IMR-90 (cell line): ENCODE measurements around the gene NPEPL1. TPM values are rescaled to one million over a fixed set of nuclear protein-coding genes. Genes with fewer than 3 reads are reported as not detected.

Experiments used
- ATAC-seq: fragments of 200-7000 bp; cut with Tn5 transposase; 2 replicates; pipeline ENCODE4 v1.9.1; 2020; ENCODE audit warnings: low read depth, mild to moderate bottlenecking, moderate library complexity
- BruUV-seq: library from RNA; stranded (reverse); fragments of 400-500 nt; replicated peaks from 2 replicates; lab custom pipeline; 2021; lab: Mats Ljungman, UMichigan
- CTCF ChIA-PET: fragments of 300-600 bp; formaldehyde crosslinking; extraction: SDS; loops from one replicate; lab custom pipeline; 2021; ENCODE audit warnings: antibody characterized with exemption; lab: Yijun Ruan, JAX
- POLR2A ChIA-PET: fragments of 300-600 bp; sonication (Branson Sonifier 250); formaldehyde crosslinking; loops from one replicate; lab custom pipeline; 2022; ENCODE audit warnings: antibody characterized with exemption; ENCODE audit not compliant: unreplicated experiment; lab: Charles Lee
- DNase-seq: peaks from one replicate; pipeline ENCODE4 v3.0.0; 2013
- H2AFZ ChIP-seq: replicated peaks from 2 replicates; pipeline ENCODE3; 2013; ENCODE audit warnings: low read length, mild to moderate bottlenecking; ENCODE audit not compliant: poor library complexity
- H2AK5ac ChIP-seq: 2 replicates; pipeline ENCODE4 v1.6.1; 2013; ENCODE audit warnings: low read depth, low read length, inconsistent platforms
- H2AK9ac ChIP-seq: replicated peaks from 2 replicates; pipeline ENCODE3; 2013; ENCODE audit warnings: mild to moderate bottlenecking, low read depth, low read length, moderate library complexity; ENCODE audit not compliant: poor library complexity
- H2BK120ac ChIP-seq: 2 replicates; pipeline ENCODE4 v1.6.1; 2013; ENCODE audit warnings: low read depth, low read length, inconsistent platforms
- H2BK15ac ChIP-seq: 3 replicates; pipeline ENCODE4 v1.6.1; 2013; ENCODE audit warnings: low read depth, low read length, inconsistent platforms
- H2BK20ac ChIP-seq: 2 replicates; pipeline ENCODE4 v1.6.1; 2013; ENCODE audit warnings: low read depth, mild to moderate bottlenecking, inconsistent platforms, low read length, moderate library complexity
- H2BK5ac ChIP-seq: 2 replicates; pipeline ENCODE4 v1.6.1; 2013; ENCODE audit warnings: mild to moderate bottlenecking, low read depth, low read length, inconsistent platforms; ENCODE audit not compliant: poor library complexity, severe bottlenecking
- H3K14ac ChIP-seq: replicated peaks from 2 replicates; pipeline ENCODE4 v1.6.1; 2013; ENCODE audit warnings: low read depth, low read length, inconsistent platforms
- H3K18ac ChIP-seq: 2 replicates; pipeline ENCODE4 v1.6.1; 2013; ENCODE audit warnings: low read depth, low read length, control low read depth
- H3K23ac ChIP-seq: 2 replicates; pipeline ENCODE4 v1.6.1; 2013; ENCODE audit warnings: low read depth, low read length, inconsistent platforms
- H3K27ac ChIP-seq: 2 replicates; pipeline ENCODE4 v1.5.1; 2013; ENCODE audit warnings: mild to moderate bottlenecking, control low read depth, low read length; ENCODE audit not compliant: insufficient read depth
- H3K27me3 ChIP-seq: 2 replicates; pipeline ENCODE4 v1.6.1; 2013; ENCODE audit warnings: low read length; ENCODE audit not compliant: control insufficient read depth, insufficient read depth
- H3K36me3 ChIP-seq: 2 replicates; pipeline ENCODE4 v1.6.1; 2013; ENCODE audit warnings: low read length, mixed read lengths; ENCODE audit not compliant: control insufficient read depth, insufficient read depth
- H3K4ac ChIP-seq: 2 replicates; pipeline ENCODE4 v1.6.1; 2013; ENCODE audit warnings: low read depth, low read length, inconsistent platforms
- H3K4me1 ChIP-seq: 2 replicates; pipeline ENCODE4 v1.6.1; 2013; ENCODE audit warnings: low read length, mixed read lengths; ENCODE audit not compliant: control insufficient read depth, insufficient read depth
- H3K4me2 ChIP-seq: 2 replicates; pipeline ENCODE4 v1.6.1; 2013; ENCODE audit warnings: low read depth, mild to moderate bottlenecking, control low read depth, low read length, moderate library complexity
- H3K4me3 ChIP-seq: 2 replicates; pipeline ENCODE4 v1.5.1; 2013; ENCODE audit warnings: low read depth, mild to moderate bottlenecking, control low read depth, low read length, moderate library complexity; ENCODE audit not compliant: insufficient read depth
- H3K56ac ChIP-seq: 2 replicates; pipeline ENCODE4 v1.6.1; 2013; ENCODE audit warnings: low read length, inconsistent platforms; ENCODE audit not compliant: insufficient read depth; ENCODE audit errors: extremely low read depth
- H3K79me1 ChIP-seq, 2 experiments: 2 replicates each; pipeline ENCODE4 v1.6.1; 2013; ENCODE audit warnings: low read length in 2 of 2, inconsistent platforms in 1 of 2, low read depth in 1 of 2
- H3K9ac ChIP-seq: 2 replicates; pipeline ENCODE4 v1.6.1; 2013; ENCODE audit warnings: low read depth, low read length, control low read depth
- H3K9me1 ChIP-seq: 2 replicates; pipeline ENCODE4 v1.6.1; 2013; ENCODE audit warnings: low read length, inconsistent platforms; ENCODE audit not compliant: insufficient read depth
- H3K9me3 ChIP-seq: 2 replicates; pipeline ENCODE4 v1.6.1; 2013; ENCODE audit warnings: low read length; ENCODE audit not compliant: control insufficient read depth, insufficient read depth
- H4K20me1 ChIP-seq: 2 replicates; pipeline ENCODE4 v1.6.1; 2013; ENCODE audit warnings: low read length, inconsistent platforms; ENCODE audit not compliant: insufficient read depth
- H4K5ac ChIP-seq: 2 replicates; pipeline ENCODE4 v1.6.1; 2013; ENCODE audit warnings: mild to moderate bottlenecking, low read depth, low read length, control low read depth
- H4K8ac ChIP-seq, 2 experiments: 2 replicates each; pipeline ENCODE4 v1.6.1; 2013; ENCODE audit warnings: low read depth in 2 of 2, low read length in 2 of 2, control low read depth in 1 of 2, inconsistent platforms in 1 of 2
- H4K91ac ChIP-seq: 2 replicates; pipeline ENCODE4 v1.6.1; 2013; ENCODE audit warnings: low read depth, low read length, inconsistent platforms; ENCODE audit not compliant: insufficient read depth
- BHLHE40 ChIP-seq: fragments of 150-350 bp; IDR thresholded peaks from 2 replicates; pipeline ENCODE4 v1.6.1; 2016; ENCODE audit warnings: mild to moderate bottlenecking, low read depth, low read length
- CHD1 ChIP-seq: IDR thresholded peaks from 2 replicates; pipeline ENCODE4 v1.6.1; 2012; ENCODE audit warnings: low read depth, low read length, improper control_type of control experiment
- MAFK ChIP-seq: IDR thresholded peaks from 2 replicates; pipeline ENCODE4 v1.6.1; 2012; ENCODE audit warnings: low read depth, low read length, improper control_type of control experiment
- MAZ ChIP-seq: IDR thresholded peaks from 2 replicates; pipeline ENCODE4 v1.6.1; 2012; ENCODE audit warnings: low read depth, mild to moderate bottlenecking, low read length, improper control_type of control experiment, moderate library complexity, borderline replicate concordance
- MXI1 ChIP-seq: IDR thresholded peaks from 2 replicates; pipeline ENCODE4 v1.6.1; 2012; ENCODE audit warnings: low read depth, mild to moderate bottlenecking, low read length, moderate library complexity, borderline replicate concordance
- NFE2L2 ChIP-seq: fragments of 150-350 bp; IDR thresholded peaks from 2 replicates; pipeline ENCODE4 v1.6.1; 2016; ENCODE audit warnings: low read depth, mild to moderate bottlenecking, low read length
- POLR2A ChIP-seq: IDR thresholded peaks from 2 replicates; pipeline ENCODE4 v1.6.1; 2012; ENCODE audit warnings: mild to moderate bottlenecking, low read depth, low read length
- RAD21 ChIP-seq: IDR thresholded peaks from 2 replicates; pipeline ENCODE4 v1.6.1; 2012; ENCODE audit warnings: low read length, improper control_type of control experiment
- RFX5 ChIP-seq: IDR thresholded peaks from 2 replicates; pipeline ENCODE4 v1.8.0; 2012; ENCODE audit warnings: low read depth, mild to moderate bottlenecking, low read length, moderate library complexity
- SMC3 ChIP-seq: fragments of 150-350 bp; IDR thresholded peaks from 2 replicates; pipeline ENCODE4 v1.6.1; 2016; ENCODE audit warnings: low read depth, mild to moderate bottlenecking, antibody characterized with exemption, low read length, moderate library complexity
- WGBS, 2 experiments: methylation state at CpG; one replicate each; pipeline versions ENCODE4 v1.1.5 to v1.1.7; 2013; ENCODE audit warnings: missing lambda C conversion rate in 2 of 2; ENCODE audit not compliant: insufficient read length in 1 of 2; ENCODE audit errors: extremely low coverage in 2 of 2; 5-methylcytosine and 5-hydroxymethylcytosine counted together
- dilution Hi-C: fragments of 300-500 bp; cut with HindIII; formaldehyde crosslinking; loops from one replicate; pipeline ENCODE4 v1.14.3; 2018; ENCODE audit warnings: low sequenced_read_pairs; ENCODE audit not compliant: unreplicated experiment
- in situ Hi-C: fragments of 300-500 bp; cut with MboI; formaldehyde crosslinking; loops from 3 replicates; pipeline ENCODE4 v1.14.3; 2019; ENCODE audit warnings: low sequenced_read_pairs, inconsistent platforms, mixed read lengths
- intact Hi-C: fragments of 100-400 bp; cut with micrococcal nuclease; formaldehyde crosslinking; loops from 2 replicates; pipeline ENCODE4 v1.10.0; 2022
- polyA plus RNA-seq, 3 experiments: library from polyadenylated mRNA; depleted of rRNA; stranded (reverse); fragments of >200 nt; gene quantifications; 2 replicates each; pipeline ENCODE4 v1.2.3, GENCODE V29; 2012; ENCODE audit warnings: low replicate concordance in 1 of 3
- total RNA-seq: library from RNA; depleted of rRNA; stranded (reverse); fragments of >200 nt; gene quantifications from 2 replicates; pipeline ENCODE4 v1.2.3, GENCODE V29; 2012
- TF ChIP-seq, protein P1 (sequence below): fragments of 150-350 bp; IDR thresholded peaks from 2 replicates; pipeline ENCODE4 v1.6.1; 2016; ENCODE audit warnings: low read depth, mild to moderate bottlenecking, low read length, moderate library complexity, borderline replicate concordance
- TF ChIP-seq, protein P2 (sequence below): conservative IDR thresholded peaks from 2 replicates; pipeline ENCODE4 v1.5.1; 2012; ENCODE audit warnings: mild to moderate bottlenecking, low read depth, low read length, improper control_type of control experiment

NPEPL1 gene
- total and polyA plus RNA-seq, 2 of the 4 experiments (the other 2 are of a cell fraction), result 6.3 to 10.4 TPM

GRCh38 chr20:58694241-58695083 is 1.9 kb downstream of the NPEPL1 start (continued):
- TF ChIP-seq MAZ, result no peak
- no peak for TF ChIP-seq BHLHE40

DNA sequence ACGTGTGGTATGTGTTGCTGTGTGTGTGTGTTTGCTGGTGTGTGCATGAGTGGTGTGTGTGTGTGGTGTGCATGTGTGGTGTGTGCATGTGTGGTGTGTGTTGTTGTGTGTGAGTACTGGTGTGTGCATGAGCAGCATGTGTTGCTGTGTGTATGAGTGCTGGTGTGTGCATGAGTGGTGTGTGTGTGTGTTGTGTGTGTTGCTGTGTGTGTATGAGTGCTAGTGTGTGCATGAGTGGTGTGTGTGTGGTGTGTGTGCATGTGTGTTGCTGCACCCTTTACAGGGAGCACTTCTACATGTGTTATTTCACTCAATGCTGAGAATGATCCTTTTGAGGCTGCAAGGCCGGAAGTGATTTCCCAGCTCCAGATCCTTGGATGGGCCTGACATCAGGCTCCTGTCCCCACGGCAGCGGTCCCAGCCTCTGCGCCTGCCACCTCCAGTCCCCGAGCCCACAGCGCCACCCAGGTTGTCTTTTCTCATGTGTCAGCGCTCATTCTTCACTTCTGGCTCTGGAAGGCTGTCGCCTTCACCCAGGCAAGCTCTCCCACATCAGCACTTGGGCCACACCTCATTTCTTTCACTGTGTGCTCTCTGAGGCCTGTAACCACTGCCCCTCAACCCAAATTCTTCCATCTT is 2.6 kb downstream of the NPEPL1 start:
- WGBS, 2 experiments, result 94% methylated on average over 5 of the region's 9 CpGs; no CpG with 5 or more reads in 1 of the 2 experiments
- no peak overlapping the region; the same call in 1 of the 2 replicates for H3K4me2 ChIP-seq
- H3K23ac ChIP-seq, result 0 out of 2 replicates have a peak overlapping the region, but pooled peaks have one; percentile 59
- ATAC-seq (no peak), DNase-seq (no peak)
- no peak overlapping the region for H3K4me3 ChIP-seq
- H3K14ac ChIP-seq, result 0 out of 2 replicates have a peak overlapping the region, but pooled peaks have one; percentile 0
- no TSS peak for BruUV-seq
- H3K18ac ChIP-seq, result no peak overlapping the region
- no peak overlapping the region for H2BK15ac ChIP-seq
- no peak overlapping the region for H3K56ac ChIP-seq
- intact Hi-C loops, result no loop called here
- in situ Hi-C loops, result no loop called here
- peak overlapping the region; percentile 43 for H2AFZ ChIP-seq
- H4K91ac ChIP-seq, result no peak overlapping the region
- dilution Hi-C loops, result no loop called here
- H2BK20ac ChIP-seq, result no peak overlapping the region
- H2AK5ac ChIP-seq, result no peak overlapping the region
- H2BK120ac ChIP-seq, result no peak overlapping the region
- peaks cover 26% of the 10 kb centered on the region for H3K36me3 ChIP-seq
- CTCF ChIA-PET, result no interaction called here
- H4K20me1 ChIP-seq, result no peaks in the 10 kb centered on the region
- H4K8ac ChIP-seq, result no peak overlapping the region
- peak overlapping the region; percentile 39 for H2AK9ac ChIP-seq
- POLR2A ChIA-PET, result no interaction called here
- no peak overlapping the region for H3K27ac ChIP-seq
- no peak overlapping the region for H4K5ac ChIP-seq
- no peaks in the 10 kb centered on the region for H3K9me3 ChIP-seq
- no peak overlapping the region for H3K4ac ChIP-seq
- H3K9ac ChIP-seq, result no peak overlapping the region
- H3K27me3 ChIP-seq, result no peaks in the 10 kb centered on the region
- peaks cover 6 to 21% of the 10 kb centered on the region in 2 experiments; a peak in 2 of 4 replicates for H3K79me1 ChIP-seq
- H3K4me1 ChIP-seq, result peaks cover 20% of the 10 kb centered on the region
- peaks cover 16% of the 10 kb centered on the region for H3K9me1 ChIP-seq
- H2BK5ac ChIP-seq, result peak overlapping the region; percentile 71
- TF ChIP-seq RFX5 (no peak), MXI1 (no peak), SMC3 (no peak), MAFK (no peak), NFE2L2 (no peak), RAD21 (no peak), MAZ (no peak), POLR2A (no peak), BHLHE40 (no peak), CHD1 (no peak)
- TF ChIP-seq, protein P1, sequence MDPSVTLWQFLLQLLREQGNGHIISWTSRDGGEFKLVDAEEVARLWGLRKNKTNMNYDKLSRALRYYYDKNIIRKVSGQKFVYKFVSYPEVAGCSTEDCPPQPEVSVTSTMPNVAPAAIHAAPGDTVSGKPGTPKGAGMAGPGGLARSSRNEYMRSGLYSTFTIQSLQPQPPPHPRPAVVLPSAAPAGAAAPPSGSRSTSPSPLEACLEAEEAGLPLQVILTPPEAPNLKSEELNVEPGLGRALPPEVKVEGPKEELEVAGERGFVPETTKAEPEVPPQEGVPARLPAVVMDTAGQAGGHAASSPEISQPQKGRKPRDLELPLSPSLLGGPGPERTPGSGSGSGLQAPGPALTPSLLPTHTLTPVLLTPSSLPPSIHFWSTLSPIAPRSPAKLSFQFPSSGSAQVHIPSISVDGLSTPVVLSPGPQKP, result no peak
- TF ChIP-seq, protein P2, sequence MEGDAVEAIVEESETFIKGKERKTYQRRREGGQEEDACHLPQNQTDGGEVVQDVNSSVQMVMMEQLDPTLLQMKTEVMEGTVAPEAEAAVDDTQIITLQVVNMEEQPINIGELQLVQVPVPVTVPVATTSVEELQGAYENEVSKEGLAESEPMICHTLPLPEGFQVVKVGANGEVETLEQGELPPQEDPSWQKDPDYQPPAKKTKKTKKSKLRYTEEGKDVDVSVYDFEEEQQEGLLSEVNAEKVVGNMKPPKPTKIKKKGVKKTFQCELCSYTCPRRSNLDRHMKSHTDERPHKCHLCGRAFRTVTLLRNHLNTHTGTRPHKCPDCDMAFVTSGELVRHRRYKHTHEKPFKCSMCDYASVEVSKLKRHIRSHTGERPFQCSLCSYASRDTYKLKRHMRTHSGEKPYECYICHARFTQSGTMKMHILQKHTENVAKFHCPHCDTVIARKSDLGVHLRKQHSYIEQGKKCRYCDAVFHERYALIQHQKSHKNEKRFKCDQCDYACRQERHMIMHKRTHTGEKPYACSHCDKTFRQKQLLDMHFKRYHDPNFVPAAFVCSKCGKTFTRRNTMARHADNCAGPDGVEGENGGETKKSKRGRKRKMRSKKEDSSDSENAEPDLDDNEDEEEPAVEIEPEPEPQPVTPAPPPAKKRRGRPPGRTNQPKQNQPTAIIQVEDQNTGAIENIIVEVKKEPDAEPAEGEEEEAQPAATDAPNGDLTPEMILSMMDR, result no peak
